GM23248 (cell line): ENCODE results near the gene MAP1B. TPM values are rescaled to one million over a fixed set of nuclear protein-coding genes. Genes with fewer than 3 reads are reported as not detected.
A peak's percentile ranks its signal among the peaks of the same experiment; 100 is the strongest.

Experiments used
- DNase-seq: peaks from one replicate; pipeline ENCODE4 v3.0.0-alpha.2; 2015
- H2AFZ ChIP-seq: fragments of 200-600 bp; sonication (generic); 2 replicates; pipeline ENCODE4 v1.6.1; 2016; ENCODE audit warnings: antibody characterized with exemption
- H3F3A ChIP-seq: fragments of 200-600 bp; sonication (generic); 2 replicates; pipeline ENCODE4 v1.6.1; 2016; ENCODE audit warnings: mild to moderate bottlenecking, antibody characterized with exemption, mixed run types; ENCODE audit not compliant: insufficient read depth
- H3K27ac ChIP-seq: fragments of 200-600 bp; sonication (generic); 2 replicates; pipeline ENCODE4 v1.5.1; 2016; ENCODE audit warnings: mild to moderate bottlenecking
- H3K27me3 ChIP-seq: fragments of 200-600 bp; sonication (generic); replicated peaks from 2 replicates; pipeline ENCODE4 v1.6.1; 2016; ENCODE audit warnings: mild to moderate bottlenecking; ENCODE audit not compliant: insufficient read depth
- H3K36me3 ChIP-seq: fragments of 200-600 bp; sonication (generic); 2 replicates; pipeline ENCODE4 v1.6.1; 2016; ENCODE audit warnings: low read depth, mild to moderate bottlenecking
- H3K4me1 ChIP-seq: fragments of 200-600 bp; sonication (generic); 2 replicates; pipeline ENCODE4 v1.6.1; 2016; ENCODE audit warnings: mild to moderate bottlenecking; ENCODE audit not compliant: insufficient read depth
- H3K4me2 ChIP-seq: fragments of 200-600 bp; sonication (generic); one replicate; pipeline ENCODE4 v1.6.1; 2016; ENCODE audit warnings: mild to moderate bottlenecking; ENCODE audit not compliant: unreplicated experiment
- H3K4me3 ChIP-seq: fragments of 200-600 bp; sonication (generic); 2 replicates; pipeline ENCODE4 v1.5.1; 2016; ENCODE audit warnings: mild to moderate bottlenecking
- H3K79me2 ChIP-seq: fragments of 200-600 bp; sonication (generic); 2 replicates; pipeline ENCODE4 v1.6.1; 2016; ENCODE audit warnings: mild to moderate bottlenecking; ENCODE audit not compliant: insufficient read depth
- H3K9ac ChIP-seq: fragments of 200-600 bp; sonication (generic); 2 replicates; pipeline ENCODE4 v1.6.1; 2016; ENCODE audit warnings: mild to moderate bottlenecking
- H3K9me2 ChIP-seq: fragments of 200-600 bp; sonication (generic); 2 replicates; pipeline ENCODE4 v1.6.1; 2016; ENCODE audit warnings: mixed run types, mild to moderate bottlenecking, moderate library complexity; ENCODE audit not compliant: insufficient read depth
- H3K9me3 ChIP-seq: fragments of 200-600 bp; sonication (generic); one replicate; pipeline ENCODE4 v1.6.1; 2017; ENCODE audit warnings: low read depth
- H4K20me1 ChIP-seq: fragments of 200-600 bp; sonication (generic); 2 replicates; pipeline ENCODE4 v1.6.0; 2016; ENCODE audit not compliant: insufficient read depth
- EZH2 ChIP-seq: fragments of 200-600 bp; sonication (generic); IDR thresholded peaks from 2 replicates; pipeline ENCODE4 v1.6.1; 2018; ENCODE audit warnings: antibody characterized with exemption, mild to moderate bottlenecking; ENCODE audit not compliant: insufficient read depth, poor library complexity, severe bottlenecking
- EZH2phosphoT487 ChIP-seq: fragments of 200-600 bp; sonication (generic); IDR thresholded peaks from 2 replicates; pipeline ENCODE4 v1.6.1; 2018; ENCODE audit warnings: antibody characterized with exemption, moderate library complexity, mild to moderate bottlenecking, low read depth; ENCODE audit not compliant: insufficient read depth
- WGBS, 2 experiments: methylation state at CpG; one replicate each; pipeline ENCODE4 v1.1.6; 2015 to 2017; ENCODE audit warnings: low lambda C conversion rate in 2 of 2, low coverage in 1 of 2; ENCODE audit errors: missing lambda C conversion rate in 2 of 2; 5-methylcytosine and 5-hydroxymethylcytosine counted together
- in situ Hi-C: fragments of 300-500 bp; cut with MboI; formaldehyde crosslinking; loops from 2 replicates; pipeline ENCODE4 v1.15.0; 2020
- polyA plus RNA-seq: library from polyadenylated mRNA; unstranded; fragments of >200 nt; fragmentation: Nextera tagmentation; extraction: Ambion mirVana; gene quantifications from 2 replicates; pipeline ENCODE4 v1.2.1, GENCODE V29; 2016
- total RNA-seq: library from RNA; depleted of rRNA; stranded (reverse); fragments of >200 nt; shearing (Covaris generic); gene quantifications from 2 replicates; pipeline ENCODE4 v1.2.3, GENCODE V29; 2014

Gene MAP1B
- total and polyA plus RNA-seq, 2 experiments from 2014 or later = 149 to 267 TPM

DNA sequence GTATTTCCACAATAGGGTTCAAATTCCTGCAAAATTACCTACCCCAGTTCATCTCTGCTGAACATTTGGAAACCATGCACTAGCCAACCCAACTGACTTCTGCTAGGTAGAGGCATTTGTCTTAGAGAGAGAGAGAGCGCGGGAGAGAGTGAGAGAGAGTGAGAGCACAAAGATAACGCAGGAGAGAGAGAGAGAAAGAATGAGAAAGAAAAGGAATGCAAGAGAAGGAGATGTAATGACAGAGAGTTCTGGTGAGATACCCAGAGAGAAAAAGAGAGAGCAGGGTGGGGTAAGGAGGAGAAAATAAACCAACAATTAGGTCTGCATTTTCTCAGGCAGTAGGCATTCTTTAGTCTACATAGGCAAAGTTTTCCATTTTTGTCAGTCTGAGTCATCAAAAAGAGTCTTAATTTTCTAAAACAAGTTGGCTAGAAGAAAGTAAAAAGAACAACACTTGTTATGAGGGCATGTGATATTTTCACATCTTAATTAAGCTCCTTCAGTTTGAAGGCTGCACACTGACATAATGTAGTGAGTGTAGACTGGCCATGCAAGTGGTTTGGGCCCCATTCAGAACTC lies 98.2 kb downstream of the MAP1B start:
- H3K9ac ChIP-seq = no peak overlapping the region
- no peak overlapping the region for H2AFZ ChIP-seq
- peak; percentile 54 for DNase-seq
- TF ChIP-seq EZH2 (no peak), EZH2phosphoT487 (no peak)
- H3F3A ChIP-seq = peaks cover 82% of the 10 kb centered on the region
- H3K36me3 ChIP-seq = peaks cover 74% of the 10 kb centered on the region
- no peaks in the 10 kb centered on the region for H3K27me3 ChIP-seq
- H3K4me2 ChIP-seq = peak overlapping the region; percentile 17
- no peaks in the 10 kb centered on the region for H3K9me3 ChIP-seq
- H3K4me3 ChIP-seq = no peak overlapping the region
- peak overlapping the region; percentile 44 for H3K27ac ChIP-seq
- in situ Hi-C loops = no loop called here
- H3K4me1 ChIP-seq = peaks cover 38% of the 10 kb centered on the region
- 99 to 100% methylated on average over 3 of the region's 3 CpGs for WGBS, 2 experiments
- H3K9me2 ChIP-seq = no peaks in the 10 kb centered on the region
- peaks cover 23% of the 10 kb centered on the region for H3K79me2 ChIP-seq
- no peaks in the 10 kb centered on the region for H4K20me1 ChIP-seq

DNA sequence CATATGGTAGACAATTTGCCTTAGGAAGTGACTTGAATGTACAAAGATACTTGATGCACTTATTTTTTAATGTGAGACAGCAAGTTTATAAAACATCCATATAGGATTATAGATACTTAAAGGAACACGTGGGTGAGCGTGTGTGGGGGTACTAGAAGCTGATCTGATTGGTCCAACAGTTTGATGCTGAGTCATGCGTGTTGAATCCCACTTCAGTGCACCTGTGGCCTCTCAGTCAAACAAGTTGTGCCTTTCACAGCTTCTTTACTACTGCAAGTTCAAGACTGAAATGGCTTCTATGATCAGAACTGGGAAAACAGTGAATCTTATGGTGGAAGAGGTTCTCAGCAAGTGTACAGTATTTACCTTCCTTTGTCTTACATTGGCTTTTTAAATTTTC lies 98.9 kb downstream of the MAP1B start:
- H3K79me2 ChIP-seq = peaks cover 17% of the 10 kb centered on the region
- WGBS, 2 experiments = 77 to 85% methylated on average over 3 of the region's 3 CpGs
- H3K36me3 ChIP-seq = peaks cover 68% of the 10 kb centered on the region
- TF ChIP-seq EZH2 (no peak), EZH2phosphoT487 (no peak)
- H3K9ac ChIP-seq = no peak overlapping the region
- H3K4me1 ChIP-seq = peaks cover 44% of the 10 kb centered on the region
- H3K4me2 ChIP-seq = no peak overlapping the region
- H3K9me3 ChIP-seq = no peaks in the 10 kb centered on the region
- no peaks in the 10 kb centered on the region for H3K27me3 ChIP-seq
- in situ Hi-C loops = no loop called here
- H3K27ac ChIP-seq = 0 out of 2 replicates have a peak overlapping the region, but pooled peaks have one; percentile 2
- no peaks in the 10 kb centered on the region for H4K20me1 ChIP-seq
- no peak overlapping the region for H3K4me3 ChIP-seq
- H2AFZ ChIP-seq = no peak overlapping the region
- H3F3A ChIP-seq = peaks cover 88% of the 10 kb centered on the region
- H3K9me2 ChIP-seq = no peaks in the 10 kb centered on the region
- DNase-seq = no peak

DNA sequence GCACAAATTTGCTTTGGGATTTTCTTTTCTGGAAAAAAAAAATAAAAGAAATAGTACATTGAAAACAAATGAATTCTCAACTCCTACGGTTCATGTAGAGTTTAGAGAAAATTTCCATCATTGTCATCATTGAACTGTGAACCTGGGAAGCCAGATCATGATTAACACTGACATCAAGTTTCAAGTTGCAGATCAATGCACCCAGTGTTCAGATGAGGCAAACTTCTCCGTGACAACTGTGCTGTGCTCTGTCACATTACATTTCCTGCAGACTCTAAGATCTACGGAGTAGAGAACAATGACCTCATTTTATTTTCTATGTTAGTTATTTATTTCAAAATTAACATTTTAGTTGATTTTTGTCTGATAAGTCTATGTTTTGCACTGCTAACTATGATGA lies 99.7 kb downstream of the MAP1B start:
- no peak for DNase-seq
- H3K4me3 ChIP-seq = no peak overlapping the region
- H3K4me1 ChIP-seq = peaks cover 53% of the 10 kb centered on the region
- no peak overlapping the region for H3K9ac ChIP-seq
- no peak overlapping the region for H2AFZ ChIP-seq
- H3K27ac ChIP-seq = no peak overlapping the region
- no peak overlapping the region for H3K4me2 ChIP-seq
- no peak for TF ChIP-seq EZH2
- TF ChIP-seq EZH2phosphoT487 = no peak
- H3K9me3 ChIP-seq = no peaks in the 10 kb centered on the region
- H3K9me2 ChIP-seq = no peaks in the 10 kb centered on the region
- peaks cover 9% of the 10 kb centered on the region; the same call in 1 of the 2 replicates for H3K79me2 ChIP-seq
- no peaks in the 10 kb centered on the region for H4K20me1 ChIP-seq
- no peaks in the 10 kb centered on the region for H3K27me3 ChIP-seq
- peaks cover 96% of the 10 kb centered on the region for H3F3A ChIP-seq
- H3K36me3 ChIP-seq = peaks cover 62% of the 10 kb centered on the region
- WGBS, 2 experiments = 81 to 87% methylated on average over 3 of the region's 3 CpGs
- in situ Hi-C loops = no loop called here

DNA sequence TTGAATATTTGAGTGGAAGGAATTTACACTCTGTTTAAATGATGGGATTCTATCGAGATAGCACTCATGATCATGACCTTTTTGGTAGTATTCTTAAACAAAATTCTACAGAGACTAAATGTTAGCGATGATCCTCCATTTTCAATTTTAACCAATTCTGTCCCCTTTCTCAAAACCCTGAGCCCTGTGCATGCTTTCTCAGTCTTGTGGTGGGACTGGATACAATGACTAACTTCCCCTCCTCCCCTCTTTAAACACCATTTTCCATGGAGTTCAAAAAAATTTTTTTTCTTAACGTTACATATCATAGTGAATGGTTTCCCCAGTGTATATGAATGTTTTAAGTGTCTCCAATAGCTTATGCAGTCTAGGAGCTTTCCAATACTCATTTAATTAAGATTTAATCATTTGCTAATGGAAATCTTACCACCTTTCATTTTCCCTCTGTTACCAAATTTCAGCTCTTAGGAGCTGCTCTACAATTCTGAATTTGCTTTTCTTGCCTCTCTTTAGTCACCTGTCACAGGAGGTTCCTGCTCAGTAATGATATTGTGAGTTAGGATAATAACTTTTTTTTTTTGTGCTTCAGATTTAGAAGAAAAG lies 101.2 kb downstream of the MAP1B start:
- in situ Hi-C loops = no loop called here
- Histone ChIP-seq H3K4me3 (no peak overlapping the region), H3K9me3 (no peaks in the 10 kb centered on the region), H4K20me1 (no peaks in the 10 kb centered on the region), H3K36me3 (peaks cover 55% of the 10 kb centered on the region), H3K4me2 (no peak overlapping the region), H2AFZ (no peak overlapping the region), H3K9ac (no peak overlapping the region), H3K27ac (no peak overlapping the region), H3K9me2 (no peaks in the 10 kb centered on the region), H3K27me3 (no peaks in the 10 kb centered on the region), H3K79me2 (no peaks in the 10 kb centered on the region), H3F3A (peaks cover 97% of the 10 kb centered on the region), H3K4me1 (peaks cover 57% of the 10 kb centered on the region)
- WGBS, 2 experiments = 97 to 100% methylated on average over 3 of the region's 3 CpGs
- no peak for DNase-seq
- TF ChIP-seq EZH2phosphoT487 (no peak), EZH2 (no peak)
